ENCODE data around the gene ZBTB17.

DNA sequence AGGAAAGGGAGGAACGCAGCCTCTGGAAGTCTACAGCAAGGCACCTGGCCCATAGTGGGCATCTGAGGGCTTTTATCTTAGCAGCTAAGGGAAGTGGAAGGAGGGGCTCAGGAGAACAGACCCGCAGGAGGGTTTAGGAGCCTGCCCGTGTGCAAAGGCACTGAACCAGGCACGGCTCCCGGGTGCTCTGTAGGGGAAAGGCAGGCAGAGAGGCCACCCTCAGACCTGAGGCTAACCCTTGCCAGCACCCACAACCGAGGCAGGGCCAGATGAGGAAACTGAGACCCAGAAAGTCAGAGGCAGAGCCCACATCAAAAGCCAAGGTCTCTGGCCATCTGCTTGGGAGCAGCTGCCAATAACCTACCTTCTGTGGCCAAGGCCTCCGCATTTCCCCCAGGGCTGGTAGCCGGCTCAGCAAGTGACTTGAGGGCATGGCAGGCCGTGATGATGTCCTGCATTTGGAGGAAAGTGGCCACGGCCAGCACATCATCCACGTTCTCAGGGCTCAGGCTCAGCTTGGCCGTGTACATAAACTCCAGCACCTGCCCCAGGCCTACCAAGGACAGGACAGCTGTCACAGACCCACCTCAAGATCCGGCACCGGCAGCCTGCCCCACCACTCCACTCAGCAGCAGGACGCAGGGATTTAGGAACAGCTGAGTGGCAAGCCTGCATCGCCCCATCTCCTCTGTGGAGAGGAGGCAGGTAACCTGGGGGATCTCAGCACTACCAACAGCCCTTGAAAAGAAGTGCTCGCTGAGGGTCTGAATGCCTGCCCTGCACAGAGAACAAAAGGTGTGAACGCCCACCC, 29.1 kb downstream of the ZBTB17 start:
- TF ChIP-seq, protein P1, sequence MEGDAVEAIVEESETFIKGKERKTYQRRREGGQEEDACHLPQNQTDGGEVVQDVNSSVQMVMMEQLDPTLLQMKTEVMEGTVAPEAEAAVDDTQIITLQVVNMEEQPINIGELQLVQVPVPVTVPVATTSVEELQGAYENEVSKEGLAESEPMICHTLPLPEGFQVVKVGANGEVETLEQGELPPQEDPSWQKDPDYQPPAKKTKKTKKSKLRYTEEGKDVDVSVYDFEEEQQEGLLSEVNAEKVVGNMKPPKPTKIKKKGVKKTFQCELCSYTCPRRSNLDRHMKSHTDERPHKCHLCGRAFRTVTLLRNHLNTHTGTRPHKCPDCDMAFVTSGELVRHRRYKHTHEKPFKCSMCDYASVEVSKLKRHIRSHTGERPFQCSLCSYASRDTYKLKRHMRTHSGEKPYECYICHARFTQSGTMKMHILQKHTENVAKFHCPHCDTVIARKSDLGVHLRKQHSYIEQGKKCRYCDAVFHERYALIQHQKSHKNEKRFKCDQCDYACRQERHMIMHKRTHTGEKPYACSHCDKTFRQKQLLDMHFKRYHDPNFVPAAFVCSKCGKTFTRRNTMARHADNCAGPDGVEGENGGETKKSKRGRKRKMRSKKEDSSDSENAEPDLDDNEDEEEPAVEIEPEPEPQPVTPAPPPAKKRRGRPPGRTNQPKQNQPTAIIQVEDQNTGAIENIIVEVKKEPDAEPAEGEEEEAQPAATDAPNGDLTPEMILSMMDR (conservative IDR thresholded peaks at IDR 0.05; ENCODE audit: low read length) = no peak
- no peak for TF ChIP-seq EZH2phosphoT487 (IDR thresholded peaks at IDR 0.05; ENCODE audit: borderline replicate concordance)

Measured in Loucy (cell line).